ENCODE data around the gene MAFG.

DNA sequence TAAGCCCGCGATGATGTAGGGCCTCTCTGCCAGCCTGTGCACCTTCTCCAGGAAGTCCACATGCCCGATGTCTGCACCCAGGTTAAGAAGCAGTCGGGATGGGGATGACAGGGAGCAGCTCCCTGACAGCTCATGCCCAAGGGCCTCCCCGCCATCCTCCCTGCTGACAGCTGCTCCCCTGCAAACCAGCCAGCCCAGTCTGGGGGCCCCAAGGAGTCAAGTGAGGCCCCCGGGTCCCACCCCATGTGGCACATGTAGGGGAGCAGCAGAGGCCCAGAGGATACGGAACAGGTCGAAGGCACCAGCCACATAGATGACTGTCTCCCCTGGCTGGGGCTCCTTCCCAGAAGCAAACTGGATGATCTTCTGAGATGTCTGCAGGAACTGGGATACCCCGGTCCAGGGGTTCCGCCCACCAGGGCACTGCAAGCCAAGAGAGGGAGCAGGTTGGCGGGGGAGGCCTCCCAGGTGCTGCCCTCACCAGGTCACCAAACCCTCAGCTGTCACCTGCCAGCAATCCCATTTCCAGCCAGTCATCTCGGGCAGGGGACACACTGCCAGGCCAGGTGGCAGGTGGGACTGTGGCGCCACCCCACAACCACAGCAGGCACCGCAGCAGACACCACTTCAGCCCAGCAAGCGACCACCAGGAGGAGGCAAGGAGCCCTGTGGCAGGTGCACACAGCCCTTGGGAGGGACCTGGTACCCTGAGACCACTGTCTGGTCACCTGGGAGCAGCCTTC, 20.9 kb downstream of the MAFG start:
- TF ChIP-seq, protein P1, sequence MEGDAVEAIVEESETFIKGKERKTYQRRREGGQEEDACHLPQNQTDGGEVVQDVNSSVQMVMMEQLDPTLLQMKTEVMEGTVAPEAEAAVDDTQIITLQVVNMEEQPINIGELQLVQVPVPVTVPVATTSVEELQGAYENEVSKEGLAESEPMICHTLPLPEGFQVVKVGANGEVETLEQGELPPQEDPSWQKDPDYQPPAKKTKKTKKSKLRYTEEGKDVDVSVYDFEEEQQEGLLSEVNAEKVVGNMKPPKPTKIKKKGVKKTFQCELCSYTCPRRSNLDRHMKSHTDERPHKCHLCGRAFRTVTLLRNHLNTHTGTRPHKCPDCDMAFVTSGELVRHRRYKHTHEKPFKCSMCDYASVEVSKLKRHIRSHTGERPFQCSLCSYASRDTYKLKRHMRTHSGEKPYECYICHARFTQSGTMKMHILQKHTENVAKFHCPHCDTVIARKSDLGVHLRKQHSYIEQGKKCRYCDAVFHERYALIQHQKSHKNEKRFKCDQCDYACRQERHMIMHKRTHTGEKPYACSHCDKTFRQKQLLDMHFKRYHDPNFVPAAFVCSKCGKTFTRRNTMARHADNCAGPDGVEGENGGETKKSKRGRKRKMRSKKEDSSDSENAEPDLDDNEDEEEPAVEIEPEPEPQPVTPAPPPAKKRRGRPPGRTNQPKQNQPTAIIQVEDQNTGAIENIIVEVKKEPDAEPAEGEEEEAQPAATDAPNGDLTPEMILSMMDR (IDR thresholded peaks at IDR 0.05; ENCODE audit: insufficient read depth, low read depth, low read length), result no peak
- TF ChIP-seq EZH2 (IDR thresholded peaks at IDR 0.05; ENCODE audit: insufficient read depth, low read length), result no peak

All from astrocyte (in vitro differentiated cells and primary cell).